HG03103 (cell line): Measurements from ENCODE around the gene ZHX3.
"Not testable (repeated sequence)": the region's sequence is repeated elsewhere in the genome, so short reads cannot be mapped to it uniquely, and the experiment has no call there.

Experiments used
- ATAC-seq: cut with Tn5 transposase; IDR thresholded peaks from one replicate; pipeline ENCODE4 v1.9.1; 2021; ENCODE audit warnings: low read depth; ENCODE audit not compliant: unreplicated experiment

ZHX3 gene

DNA sequence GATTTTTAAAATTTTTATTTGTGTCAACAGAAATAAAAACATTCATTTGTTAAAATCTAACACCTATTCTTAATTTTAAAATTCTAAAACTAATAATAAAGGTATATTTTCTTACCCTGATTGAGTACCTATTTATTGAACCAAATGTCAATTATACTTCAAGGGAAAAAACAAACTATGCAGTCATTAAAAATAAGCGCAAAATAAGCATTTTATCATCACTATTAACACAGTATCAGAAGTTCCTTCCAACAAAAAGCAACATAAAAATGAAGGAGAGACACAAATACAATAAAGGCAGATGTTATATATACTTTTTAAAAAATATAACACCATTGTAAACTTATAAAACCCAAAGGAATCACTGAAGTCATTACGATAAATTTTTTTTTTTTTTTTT is 52.7 kb downstream of the ZHX3 start:
- ATAC-seq, result no peak

DNA sequence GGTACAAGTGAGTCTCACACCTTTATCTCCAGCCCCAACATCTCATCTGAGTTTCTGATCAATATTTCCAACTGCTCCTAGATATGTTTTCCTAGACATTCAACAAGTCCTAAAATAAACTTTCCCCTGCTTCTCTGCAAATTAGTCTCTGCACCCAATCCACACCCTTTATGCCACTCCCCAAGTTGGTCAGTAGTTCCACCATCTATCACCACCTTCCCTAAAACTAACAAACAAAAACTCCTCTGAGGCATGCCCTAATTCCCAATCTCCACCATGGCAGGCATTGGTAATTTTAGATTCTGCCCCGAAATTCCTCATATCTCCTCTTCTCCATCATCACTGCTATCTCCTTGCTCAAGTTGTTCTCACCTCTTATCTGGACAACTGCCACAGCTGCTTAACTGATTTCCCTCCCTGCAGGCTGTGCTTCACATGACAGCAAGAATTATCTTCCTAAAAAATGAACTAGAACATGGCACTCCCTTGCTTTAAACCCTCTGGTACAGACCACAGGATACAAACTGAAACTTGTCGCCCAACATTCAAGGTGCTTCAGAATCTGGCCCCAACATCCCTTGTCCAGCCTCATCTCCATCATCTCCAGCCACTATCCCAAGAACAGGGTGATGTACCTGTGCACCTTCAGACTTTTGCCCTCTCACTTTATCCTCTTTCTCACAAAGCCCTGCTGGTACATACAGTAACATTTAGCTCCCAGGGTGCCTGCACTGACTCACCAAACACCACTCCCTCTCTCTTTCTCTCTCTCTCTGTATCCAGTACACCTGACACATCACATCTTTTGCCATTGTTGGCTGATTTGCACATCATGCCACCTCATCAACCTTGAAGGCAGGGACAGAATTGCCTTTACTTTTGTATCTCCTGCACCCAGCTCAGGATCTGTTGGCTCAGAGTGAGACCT is 55.5 kb downstream of the ZHX3 start:
- ATAC-seq, result no peak

DNA sequence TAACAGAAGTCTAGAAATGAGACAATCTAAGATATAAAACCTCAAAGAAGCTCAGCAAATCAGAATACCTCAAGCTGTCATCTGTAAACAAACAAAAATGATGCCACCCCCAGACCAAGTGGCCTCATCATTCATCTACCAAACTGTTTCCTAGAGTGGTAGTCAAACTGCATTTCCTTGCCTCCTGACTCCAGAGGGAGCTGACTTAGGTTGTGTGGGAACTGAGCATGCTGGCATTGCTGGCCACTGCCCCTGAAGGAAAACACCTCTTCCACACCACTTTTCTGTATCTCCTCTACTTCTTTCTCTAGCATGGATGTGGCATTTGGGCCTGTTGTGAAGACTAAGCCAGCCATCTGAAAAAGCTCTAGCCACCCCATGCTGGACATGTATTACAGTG is 56.3 kb downstream of the ZHX3 start:
- no peak for ATAC-seq

DNA sequence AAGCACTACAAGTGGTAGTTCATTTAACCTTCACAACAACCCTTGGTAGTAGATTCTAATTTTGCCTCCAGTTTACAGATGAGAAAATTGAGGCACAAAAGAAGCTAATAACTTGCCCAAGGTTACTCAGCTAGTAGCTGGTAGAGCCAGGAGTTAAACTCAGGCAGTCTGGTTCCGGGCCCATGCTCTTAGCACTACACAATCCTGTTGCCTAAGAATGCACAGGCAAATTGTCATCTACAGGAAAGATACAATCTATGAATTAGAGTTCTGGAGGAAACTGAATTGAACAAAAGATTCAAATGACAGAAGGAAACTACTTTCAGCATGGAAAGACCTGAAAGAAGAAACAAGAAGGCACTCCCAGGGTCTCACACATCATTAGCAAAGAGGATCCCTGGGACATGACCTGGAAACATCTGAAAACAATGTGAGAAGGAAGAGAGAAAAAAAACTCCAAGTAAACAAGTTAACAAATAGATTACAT is 56.8 kb downstream of the ZHX3 start:
- no peak for ATAC-seq

DNA sequence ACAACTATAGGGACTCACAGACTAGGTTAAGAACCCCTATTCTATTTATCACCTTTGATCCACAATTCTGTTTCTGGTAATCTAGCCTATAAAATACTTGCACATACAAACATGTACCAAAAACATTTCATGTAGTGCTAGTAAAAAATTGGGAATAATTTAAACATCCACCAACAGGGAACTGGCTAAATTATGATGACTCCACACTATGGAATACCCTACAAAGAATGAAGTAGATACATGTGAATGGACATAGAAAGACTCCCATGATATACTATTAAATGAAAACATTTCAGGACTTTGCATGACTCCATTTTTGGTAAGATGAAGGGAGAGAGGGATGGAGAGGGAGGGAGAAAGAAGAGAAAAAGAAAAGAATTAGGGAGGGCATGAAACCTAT is 58.2 kb downstream of the ZHX3 start:
- ATAC-seq, result no peak

DNA sequence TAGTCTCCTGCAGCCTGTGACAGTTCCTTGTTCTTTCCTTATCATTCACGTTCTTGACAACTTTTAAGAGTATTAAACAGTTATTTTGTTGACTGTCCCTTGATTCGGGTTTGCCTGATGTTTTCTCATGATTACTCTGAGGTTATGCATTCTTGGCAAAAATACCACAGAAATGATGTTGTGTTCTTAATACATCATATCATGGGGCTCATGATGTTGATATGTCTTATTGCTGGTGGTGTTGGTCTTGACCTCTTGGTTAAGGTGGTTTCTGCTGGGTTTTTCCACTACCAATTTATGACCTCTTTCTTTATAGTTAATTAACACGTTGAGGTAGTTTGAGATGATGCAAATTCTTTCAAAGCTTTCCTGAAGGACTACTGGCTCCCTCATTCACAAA is 59.1 kb downstream of the ZHX3 start:
- ATAC-seq, result no peak

DNA sequence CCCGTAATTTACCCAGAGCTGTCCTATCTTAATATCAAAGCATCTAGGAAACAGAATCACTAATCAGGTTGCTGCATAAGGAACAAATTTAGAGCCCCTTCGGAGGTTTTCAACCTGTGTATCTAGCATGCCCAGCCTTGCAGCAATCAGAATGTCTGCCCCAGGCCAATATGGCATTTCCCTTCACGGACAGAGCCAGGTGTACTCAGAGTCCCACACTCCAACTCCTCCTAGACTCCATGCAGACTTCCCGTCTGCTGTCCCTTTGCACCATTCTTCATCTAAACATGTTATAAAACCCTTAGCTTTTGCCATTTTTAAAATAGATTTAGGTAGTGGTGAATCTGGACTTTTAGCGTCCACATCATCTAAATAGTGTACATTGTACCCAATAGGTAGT is 61.0 kb downstream of the ZHX3 start:
- no peak for ATAC-seq

DNA sequence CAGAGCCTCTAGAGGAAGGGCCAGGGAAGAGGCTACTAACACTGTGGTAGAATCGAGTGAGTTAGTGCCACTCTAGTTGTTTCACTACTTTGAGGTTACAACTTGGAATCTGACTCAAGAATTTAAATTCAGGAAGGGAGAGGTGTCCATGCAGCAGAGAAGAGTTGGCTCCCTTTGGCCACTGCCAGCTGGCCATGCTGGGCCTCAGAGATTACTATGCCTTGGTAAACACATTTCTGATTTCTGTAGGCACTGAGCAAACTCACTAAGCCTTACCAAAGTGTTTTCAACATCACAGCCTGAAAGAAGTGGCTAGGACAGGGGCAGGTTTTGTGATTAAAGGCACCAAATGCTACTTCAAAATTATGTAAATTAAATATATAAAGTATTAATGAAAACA is 61.9 kb downstream of the ZHX3 start:
- ATAC-seq, result no peak

DNA sequence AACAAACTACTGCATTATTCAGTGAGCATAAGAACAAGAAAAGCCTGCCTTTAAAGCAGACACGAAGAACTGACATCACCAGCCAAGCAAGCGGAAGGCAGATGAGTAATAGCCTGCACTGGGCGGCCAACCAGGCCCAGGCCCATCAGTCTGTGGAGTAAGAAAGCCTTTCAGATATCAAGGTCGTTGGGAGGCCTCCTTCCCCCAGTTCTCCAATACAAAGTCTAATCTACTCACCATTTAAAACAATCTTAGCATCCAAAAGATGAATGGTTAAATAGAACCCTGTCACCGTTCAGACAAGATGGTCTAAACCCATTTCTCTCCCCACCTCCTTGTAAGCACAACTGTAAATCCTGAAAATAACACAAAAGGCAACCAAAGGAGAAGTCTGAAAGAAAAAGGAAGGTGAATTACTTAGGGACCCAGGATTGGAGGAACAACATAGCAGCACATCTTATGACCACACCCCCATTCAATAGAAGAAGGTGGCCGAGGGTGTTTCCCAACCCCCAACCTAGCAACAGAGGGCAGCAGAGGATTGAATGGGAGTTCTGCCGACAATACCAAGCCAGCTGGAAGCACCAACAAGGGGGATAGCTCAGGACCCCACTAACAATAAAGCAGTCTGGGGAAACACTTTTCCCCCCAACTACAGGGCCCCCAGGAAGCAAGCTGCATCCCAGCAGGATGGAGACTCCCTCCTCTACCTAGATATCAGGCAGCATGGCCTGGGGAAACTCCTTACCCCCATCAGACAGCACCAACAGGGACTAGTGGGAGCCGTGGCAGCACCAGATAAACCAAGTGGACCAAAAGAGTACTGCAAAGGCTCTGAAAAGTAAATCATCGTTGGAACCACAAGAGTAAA is 67.9 kb downstream of the ZHX3 start:
- no peak for ATAC-seq

DNA sequence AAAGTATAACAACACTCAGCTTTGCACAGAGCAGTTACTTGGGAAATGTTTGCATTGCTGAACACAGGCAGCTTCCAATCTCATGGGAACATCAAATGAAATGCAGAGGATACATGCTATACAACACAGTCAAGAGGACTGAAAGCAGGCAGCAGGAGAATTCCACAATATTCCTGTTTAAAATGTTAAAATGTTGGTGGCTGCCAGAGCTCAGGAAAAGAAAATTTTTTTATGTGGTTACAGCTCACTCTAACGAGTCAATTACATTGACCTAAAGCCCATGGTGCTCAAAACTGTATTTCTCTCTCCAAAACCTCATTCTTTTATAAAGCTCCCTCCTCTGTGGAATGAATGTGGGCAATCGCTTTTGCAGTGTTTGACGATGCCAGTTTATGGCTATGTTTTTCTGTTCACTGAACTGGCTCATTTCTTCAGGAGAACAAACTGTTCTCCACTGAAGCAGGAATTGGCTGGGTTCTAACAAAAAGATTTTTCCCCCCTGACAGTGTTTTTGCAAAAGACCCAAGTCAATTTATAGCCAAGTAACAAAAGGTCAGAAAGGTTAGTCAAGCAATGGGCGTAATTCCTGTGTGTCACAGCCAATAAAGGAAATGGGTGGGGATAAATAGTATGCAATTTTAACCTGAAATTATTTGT is 69.0 kb downstream of the ZHX3 start:
- no peak for ATAC-seq

DNA sequence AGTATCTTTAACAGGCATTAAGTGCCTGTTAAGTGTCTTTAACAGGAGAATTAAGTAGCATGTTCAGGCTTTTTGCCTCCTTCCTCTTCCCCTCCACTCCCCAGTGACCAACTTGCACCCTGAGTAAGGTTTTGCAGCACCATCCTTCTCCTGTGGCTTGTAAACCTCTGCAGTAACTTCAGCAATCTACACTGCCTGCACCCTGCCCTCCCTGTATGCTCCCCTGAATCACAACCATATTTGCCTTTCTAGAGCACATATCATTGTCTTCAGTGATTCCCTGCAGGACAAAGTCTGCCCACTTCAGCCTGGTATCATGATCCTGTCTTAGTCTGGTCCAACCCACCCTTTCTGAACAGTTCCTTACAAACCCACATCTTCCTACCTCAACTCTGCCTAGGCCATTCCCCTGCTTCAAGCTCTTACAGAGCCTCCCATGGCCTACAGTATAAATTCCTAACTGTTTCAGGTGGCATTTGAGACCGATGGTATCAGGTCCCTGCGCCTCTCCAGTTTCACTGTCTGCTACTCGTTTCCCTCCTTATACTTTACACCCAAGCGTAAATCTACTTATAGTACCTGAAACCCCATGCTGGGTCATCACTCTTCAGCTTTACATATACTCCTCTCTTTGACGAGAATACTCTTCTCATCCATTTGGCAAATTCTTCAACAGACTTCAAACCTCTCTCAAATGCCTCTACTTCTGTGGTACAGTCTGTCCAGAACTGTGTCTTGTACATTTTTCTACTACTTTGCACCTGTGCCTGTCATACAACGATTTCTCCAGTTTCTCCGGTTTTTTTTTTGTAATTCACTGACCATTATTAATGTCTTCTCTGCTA is 69.8 kb downstream of the ZHX3 start:
- no peak for ATAC-seq

DNA sequence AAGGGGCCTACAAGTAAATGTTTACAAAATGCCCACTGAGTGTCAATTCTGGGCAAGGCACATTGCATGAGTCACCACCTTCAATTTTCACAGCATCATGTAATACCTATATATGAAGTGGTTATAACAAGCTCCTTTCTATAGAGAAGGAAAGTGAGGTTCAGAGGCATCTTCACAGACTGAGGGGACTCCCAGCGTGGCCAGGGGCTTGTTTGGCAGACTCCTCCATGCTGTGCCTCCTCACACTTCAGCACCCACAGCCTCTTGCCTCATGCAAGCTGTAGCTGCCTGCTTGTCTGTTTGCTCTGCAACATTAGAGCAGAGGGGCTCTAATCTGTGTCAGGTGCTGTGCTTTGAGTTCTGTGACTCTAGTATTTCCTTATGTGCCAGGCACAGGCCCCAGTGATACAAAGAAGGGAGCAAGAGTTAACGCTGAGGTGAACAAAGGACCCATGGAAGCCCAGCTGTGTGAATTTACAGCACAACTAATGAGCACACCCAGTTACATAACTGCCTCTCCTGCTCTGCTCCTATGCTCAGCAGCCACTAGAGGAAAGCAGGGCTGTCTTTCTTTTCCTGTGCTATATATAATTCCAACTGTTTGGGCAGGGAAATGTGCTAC is 72.3 kb downstream of the ZHX3 start:
- no peak for ATAC-seq

DNA sequence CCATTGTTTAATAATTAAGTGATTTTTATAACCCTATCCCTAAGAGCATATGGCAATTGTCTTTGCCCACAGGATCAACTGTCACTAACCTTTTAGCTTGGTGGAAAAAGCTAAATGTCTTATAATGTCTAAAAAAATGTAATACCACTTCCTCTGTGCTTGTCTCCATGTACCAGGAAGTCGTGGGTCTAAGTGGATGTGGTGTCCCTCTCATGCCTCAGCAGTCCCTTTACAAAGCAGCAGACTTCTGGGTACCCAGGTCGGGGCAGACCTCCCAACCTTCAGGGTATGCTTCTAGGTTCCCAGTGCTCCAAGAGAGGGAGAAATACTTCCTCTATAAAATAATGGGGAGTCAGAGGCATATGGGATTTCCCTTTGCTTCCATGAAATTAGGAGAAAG is 74.7 kb downstream of the ZHX3 start:
- no peak for ATAC-seq

DNA sequence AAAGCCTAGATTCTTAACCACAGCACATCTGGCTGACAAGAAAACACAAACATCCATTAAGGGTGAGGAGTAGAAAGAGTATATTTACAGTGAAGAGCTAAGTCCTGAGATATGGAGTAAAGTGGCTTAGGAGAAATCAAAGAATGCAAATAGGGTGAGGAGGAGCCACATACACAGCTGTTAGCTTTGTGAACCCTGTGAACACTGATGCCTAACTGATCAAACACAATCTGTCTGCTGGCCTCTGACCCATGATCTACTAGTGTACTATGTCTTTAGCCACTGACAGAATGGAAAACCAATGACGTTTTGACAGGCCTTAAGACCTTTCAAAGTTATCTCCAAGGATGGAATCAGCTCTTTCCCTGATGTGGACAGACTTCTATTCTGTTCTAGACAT is 75.2 kb downstream of the ZHX3 start:
- no peak for ATAC-seq

DNA sequence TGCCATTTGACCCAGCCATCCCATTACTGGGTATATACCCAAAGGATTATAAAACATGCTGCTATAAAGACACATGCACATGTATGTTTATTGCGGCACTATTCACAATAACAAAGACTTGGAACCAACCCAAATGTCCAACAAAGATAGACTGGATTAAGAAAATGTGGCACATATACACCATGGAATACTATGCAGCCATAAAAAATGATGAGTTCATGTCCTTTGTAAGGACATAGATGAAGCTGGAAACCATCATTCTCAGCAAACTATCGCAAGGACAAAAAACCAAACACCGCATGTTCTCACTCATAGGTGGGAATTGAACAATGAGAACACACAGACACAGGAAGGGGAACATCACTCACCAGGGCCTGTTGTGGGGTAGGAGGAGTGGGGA is 80.3 kb downstream of the ZHX3 start:
- not testable (repeated sequence) for ATAC-seq

DNA sequence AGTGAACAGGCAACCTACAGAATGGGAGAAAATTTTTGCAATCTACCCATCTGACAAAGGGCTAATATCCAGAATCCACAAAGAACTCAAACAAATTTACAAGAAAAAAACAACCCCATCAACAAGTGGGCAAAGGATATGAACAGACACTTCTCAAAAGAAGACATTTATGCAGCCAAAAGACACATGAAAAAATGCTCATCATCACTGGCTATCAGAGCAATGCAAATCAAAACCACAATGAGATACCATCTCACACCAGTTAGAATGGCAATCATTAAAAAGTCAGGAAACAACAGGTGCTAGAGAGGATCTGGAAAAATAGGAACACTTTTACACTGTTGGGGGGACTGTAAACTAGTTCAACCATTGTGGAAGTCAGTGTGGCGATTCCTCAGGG is 80.7 kb downstream of the ZHX3 start:
- not testable (repeated sequence) for ATAC-seq

DNA sequence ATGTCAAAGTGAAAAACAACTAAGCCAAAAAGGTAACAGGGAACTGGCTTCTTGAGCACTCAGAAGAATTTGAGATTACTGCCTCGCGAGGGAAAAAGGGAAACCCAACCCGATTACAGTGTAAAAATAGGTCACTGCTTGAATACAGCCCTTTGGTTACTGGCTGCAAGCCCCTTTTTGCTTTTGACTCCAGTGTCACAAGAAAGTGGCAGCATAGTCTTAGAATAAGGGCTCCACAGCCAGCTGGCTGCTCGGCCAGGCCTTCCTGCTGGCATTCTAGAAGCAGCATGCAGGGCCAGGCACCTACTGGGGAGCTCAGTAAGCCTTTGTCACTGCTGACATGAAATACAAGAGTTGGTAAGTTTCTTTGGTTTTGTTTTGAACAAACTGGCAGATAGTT is 83.0 kb downstream of the ZHX3 start:
- no peak for ATAC-seq

DNA sequence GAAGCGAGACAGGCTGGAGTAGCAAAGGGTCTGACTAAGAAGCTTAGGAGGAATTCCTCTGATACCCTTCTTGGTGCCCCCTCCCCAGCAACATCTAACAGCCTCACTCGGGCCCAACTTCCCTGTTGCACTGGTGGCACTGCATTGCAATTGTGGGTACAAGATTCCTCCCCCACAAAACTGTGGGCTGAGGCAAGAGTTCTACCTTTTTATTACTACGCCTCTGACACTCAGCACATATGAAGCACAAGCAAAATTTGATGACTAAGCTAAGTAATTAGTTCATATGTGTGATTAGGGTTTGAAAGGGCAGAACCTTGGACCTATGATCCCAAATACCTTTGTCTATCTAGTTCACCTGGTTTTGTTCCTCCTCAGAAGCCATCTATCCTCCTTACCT is 83.5 kb downstream of the ZHX3 start:
- ATAC-seq, result no peak
